ENCODE data around the gene MBD4.
"Not testable (repeated sequence)": the region's sequence is repeated elsewhere in the genome, so short reads cannot be mapped to it uniquely, and the experiment has no call there.

GRCh38 chr3:129485146-129485545 lies 45.4 kb upstream of the MBD4 start:
- TF ChIP-seq CTCF, POLR2A, EP300 (IDR thresholded peaks at IDR 0.05): not testable (repeated sequence)
